ENCODE results near the gene PTPRD.

Gene PTPRD

DNA sequence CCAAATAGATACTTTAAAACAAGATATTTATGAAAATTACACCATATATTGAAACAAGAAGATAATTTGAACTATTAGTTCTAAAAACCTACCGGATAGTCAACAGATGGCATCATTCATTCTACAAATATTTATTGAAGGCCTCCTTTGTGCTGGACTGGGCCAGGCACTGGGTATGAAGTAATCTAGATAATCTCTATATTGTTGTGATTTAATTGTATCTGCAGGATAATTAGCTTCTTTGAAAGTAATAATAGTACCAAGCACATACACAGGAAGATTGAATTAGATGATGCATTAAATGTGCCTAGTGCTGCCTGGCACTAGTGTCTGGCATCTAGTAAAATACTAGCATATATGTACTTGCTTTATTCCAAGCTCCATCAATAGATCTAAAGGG, 2078.0 kb downstream of the PTPRD start:
- DNase-seq = no peak

- DNase-seq = no peak
Observed at GRCh38 chr9:8533681-8534080, 2079.1 kb downstream of the PTPRD start.

DNA sequence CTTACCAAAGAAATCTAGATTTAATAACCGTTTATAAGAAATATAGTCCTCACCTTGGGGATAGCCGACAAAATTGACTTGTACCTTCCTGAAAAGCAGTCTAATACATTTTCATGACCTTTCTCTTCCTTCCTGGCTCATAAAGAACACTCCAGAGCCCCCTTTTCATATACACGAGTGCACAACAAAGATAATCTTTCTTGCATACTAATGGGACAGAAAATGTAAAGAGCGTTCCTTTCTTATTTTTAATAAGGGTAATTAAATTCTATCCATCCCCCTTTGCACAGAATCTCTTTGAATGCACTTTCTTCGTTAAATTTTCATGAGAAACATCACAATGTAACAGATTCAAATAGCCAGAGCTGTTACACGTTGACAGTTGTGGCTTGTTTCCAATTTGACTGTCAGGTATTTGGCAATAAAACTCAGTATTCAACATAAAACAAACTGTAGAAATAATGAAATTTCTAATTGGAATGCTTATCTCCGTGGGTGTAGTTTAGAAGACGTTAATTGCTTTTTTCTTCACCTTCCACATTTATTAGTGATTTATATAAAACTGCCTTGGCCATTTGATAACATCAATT, 2080.9 kb downstream of the PTPRD start:
- DNase-seq = no peak

- no peak for DNase-seq
Observed at GRCh38 chr9:8521112-8521511, 2091.7 kb downstream of the PTPRD start.

- DNase-seq = no peak
Observed at GRCh38 chr9:8515748-8516147, 2097.1 kb downstream of the PTPRD start.

DNA sequence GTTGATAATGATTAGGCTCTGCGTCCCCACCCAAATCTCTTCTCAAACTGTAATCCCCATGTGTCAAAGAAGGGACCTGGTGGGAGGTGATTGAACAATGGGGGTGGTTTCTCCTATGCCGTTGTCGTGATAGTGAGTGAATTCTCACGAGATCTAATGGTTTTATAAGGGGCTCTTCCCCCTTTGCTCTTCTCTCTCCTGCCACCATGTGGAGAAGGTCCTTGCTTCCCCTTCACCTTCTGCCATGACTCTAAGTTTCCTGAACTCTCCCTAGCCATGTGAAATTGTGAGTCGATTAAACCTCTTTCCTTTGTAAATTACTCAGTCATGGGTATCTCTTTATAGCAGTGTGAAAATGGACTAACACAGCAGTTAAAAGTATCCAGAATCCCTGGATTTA, 2098.0 kb downstream of the PTPRD start:
- no peak for DNase-seq

GRCh38 chr9:8508671-8509290, 2104.0 kb downstream of the PTPRD start:
- no peak for DNase-seq

DNA sequence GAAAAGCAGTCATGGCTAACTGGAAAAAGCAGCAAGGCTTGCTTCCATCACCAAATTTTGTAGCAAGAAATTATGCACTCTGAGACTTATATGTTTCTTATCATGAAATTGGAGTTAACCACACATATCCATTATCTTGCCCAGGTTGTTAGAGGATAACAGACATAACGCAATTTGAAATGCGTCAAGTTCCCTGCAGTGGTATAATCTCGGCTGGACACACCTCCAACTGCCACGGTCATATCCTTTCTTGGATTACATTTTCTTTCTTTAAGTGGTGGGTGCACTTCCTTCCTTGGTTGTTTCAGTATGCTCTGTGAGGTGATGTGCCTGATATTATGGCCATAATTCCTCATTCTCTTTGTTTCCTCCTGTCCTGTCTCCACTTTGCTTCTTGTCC, 2118.2 kb downstream of the PTPRD start:
- DNase-seq = no peak

DNA sequence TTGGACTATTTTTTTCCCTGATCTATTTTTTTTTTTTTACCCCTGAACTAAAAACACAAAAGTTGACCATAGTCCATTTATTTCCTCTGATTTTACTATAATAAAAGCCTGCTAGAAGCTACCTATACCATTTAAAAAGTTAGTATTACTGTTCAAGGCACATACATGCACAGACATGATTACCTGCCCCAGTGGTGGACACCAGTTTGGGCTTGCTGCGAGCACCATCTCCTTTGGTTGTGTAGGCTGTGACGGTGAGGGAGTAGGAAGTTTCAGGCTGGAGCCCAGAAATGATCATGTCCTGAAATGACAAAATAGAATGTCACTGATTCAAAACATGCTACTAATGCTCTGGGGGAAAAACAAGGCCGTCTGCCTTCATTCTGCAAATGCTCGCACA, 2120.1 kb downstream of the PTPRD start:
- no peak for DNase-seq

GRCh38 chr9:8492024-8492423, 2120.8 kb downstream of the PTPRD start:
- DNase-seq = no peak

DNA sequence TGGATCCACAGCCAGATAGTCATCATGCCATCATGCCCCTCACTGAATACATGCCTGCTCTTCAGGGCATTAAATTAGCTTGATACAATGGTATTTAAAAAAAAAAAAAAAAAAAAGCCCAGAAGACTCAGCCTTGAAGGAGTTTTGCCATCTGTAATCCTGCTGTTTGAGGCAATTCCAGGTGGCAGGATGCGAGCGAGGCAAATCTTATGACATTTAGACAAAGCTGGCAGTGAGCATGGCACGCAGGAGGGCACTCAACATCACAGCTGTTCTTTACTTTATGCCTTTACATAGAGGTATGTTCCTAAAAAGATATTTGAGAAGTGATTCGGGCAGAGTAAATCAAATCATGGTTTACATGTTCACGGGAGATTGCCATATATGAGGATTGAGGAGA, 2121.2 kb downstream of the PTPRD start:
- DNase-seq = no peak

DNA sequence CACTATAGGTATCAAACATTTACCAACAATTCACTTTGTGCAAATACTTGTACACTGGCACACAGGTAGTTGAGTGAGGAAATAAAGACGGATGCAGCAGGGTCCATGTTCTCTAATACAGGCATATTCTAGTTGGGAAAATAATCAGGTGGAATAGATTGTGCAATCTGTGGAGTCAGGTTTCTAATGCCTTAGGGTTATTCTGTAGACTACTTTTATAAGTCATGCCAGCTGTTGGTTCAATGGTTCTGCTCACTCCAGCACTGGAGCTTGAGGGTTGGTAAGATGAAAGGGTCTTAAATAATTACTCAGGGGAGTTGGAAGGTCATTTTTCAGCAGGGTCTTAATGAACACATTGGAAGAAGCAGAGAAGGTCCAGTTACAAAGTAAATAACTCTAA, 2123.0 kb downstream of the PTPRD start:
- no peak for DNase-seq

GRCh38 chr9:8486095-8486494, 2126.7 kb downstream of the PTPRD start:
- DNase-seq = no peak

GRCh38 chr9:8484597-8485191, 2128.1 kb downstream of the PTPRD start:
- DNase-seq = no peak

DNA sequence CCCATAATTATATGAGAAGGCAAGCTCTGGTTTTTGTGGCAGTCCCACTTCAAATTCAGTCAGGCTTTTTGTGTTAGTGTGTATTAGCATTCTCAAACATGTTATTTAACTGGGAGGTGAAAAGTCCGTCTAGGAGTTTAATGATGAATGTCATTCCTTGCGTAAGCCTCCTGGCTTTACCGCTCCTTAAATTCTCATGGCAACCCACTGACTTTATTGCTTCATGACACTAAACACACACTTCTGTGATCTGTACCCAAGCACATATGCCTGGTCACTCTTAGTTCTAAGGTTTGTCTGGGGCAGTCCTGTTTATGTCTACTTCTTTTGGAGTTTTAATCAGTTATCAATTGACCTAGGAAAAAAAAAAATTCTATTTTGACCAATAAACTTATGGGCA, 2135.4 kb downstream of the PTPRD start:
- no peak for DNase-seq

DNA sequence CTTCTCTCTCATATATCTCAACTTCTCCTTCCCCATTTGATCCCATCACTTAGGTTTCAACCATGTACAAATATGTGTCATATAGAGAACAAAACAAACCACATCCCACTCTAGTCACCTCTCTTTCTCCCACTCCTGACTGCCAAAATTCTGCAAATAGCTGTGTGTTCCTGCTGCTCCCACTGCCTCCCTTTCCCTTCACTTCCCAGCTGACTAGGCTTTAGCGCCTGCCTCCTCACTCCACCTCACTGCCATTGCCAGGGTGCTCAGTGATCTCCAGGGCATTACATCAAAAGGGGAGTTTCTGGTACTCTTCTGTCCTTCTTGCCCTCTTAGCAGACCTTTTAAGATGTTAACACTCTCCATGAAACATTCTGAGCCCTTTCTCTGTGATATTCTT, 2137.9 kb downstream of the PTPRD start:
- no peak for DNase-seq

- DNase-seq = no peak
Observed at GRCh38 chr9:8473244-8474020, 2139.4 kb downstream of the PTPRD start.

DNA sequence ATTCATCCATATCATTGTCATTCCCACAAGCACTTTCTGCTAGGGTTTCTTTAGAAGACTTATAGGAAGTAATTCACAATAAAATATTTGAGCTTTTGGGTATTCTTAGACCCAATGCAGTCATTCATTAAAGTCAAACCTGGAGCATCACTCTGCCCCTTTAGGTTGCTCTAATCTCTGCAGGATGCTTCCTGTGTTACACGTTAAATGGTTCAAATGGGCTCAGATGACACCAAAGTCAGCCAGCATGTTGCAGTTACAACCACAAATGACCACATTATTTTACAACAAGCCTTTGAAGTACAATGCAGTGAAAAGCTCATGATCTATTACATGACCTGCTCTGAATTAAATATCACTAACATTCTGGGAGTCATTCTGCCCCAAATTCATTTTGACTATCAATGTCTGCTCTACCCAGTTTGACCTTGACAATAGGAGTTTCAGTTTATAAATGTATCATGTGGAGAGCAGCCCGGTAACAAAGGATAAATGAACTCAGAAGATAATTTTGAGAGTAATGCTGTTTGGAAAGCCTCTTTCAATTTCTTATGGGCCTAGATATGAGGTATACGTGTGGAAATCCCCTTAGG, 2144.7 kb downstream of the PTPRD start:
- DNase-seq = no peak

DNA sequence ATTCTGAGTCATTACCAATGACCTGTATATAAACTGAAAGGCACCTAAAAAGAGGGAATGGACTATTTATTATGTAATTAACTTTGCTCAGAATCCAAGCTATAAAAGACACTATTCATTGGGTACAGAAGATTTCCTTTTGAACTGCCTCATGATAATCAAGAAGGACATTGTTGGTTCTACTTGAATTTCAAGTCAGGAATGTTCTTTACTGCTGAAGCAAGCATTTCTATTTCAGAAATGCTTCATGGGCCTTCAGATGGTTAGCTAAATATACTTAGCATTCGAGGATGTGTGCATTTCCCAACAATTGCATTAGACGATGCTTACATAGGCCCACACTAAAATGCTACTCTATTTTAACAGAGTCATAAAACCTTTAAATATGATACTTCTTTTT, 2155.0 kb downstream of the PTPRD start:
- DNase-seq = no peak

- no peak for DNase-seq
Observed at GRCh38 chr9:8457055-8457454, 2155.7 kb downstream of the PTPRD start.

GRCh38 chr9:8456344-8456743, 2156.5 kb downstream of the PTPRD start:
- DNase-seq = no peak

GRCh38 chr9:8450810-8451545, 2161.8 kb downstream of the PTPRD start:
- DNase-seq = no peak

DNA sequence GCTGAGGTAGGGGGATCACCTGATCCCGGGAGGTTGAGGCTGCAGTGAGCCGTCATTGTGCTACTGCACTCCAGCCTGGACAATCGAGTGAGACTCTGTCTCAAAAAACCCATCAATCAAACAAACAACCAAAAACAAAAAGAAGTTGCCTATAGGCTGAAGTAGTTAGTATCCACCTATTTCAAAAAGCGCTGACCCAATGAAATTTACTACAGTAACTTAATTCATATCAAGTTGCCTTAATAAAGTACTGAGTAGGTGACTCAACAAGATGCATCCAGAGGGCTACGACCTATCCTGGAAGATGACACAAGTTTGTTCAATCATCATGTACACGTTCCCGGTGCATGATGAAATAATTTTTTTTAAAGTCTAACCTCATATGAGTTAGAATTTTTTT, 2164.6 kb downstream of the PTPRD start:
- no peak for DNase-seq

All from CD4-positive, alpha-beta T cell treated with Interleukin-6 for 4 hours (primary cell).